GM10266 (cell line): ENCODE data around the gene VEGFD.

Experiments
- DNase-seq: peaks from one replicate; pipeline ENCODE4 v3.0.0; 2012; ENCODE audit errors: extremely low spot score
- TF ChIP-seq, protein P1 (sequence below): IDR thresholded peaks from 2 replicates; pipeline ENCODE4 v1.5.1; 2012; ENCODE audit warnings: mild to moderate bottlenecking, low read depth; ENCODE audit not compliant: control insufficient read depth, insufficient read depth; ENCODE audit errors: missing control alignments

The VEGFD gene, protein sequence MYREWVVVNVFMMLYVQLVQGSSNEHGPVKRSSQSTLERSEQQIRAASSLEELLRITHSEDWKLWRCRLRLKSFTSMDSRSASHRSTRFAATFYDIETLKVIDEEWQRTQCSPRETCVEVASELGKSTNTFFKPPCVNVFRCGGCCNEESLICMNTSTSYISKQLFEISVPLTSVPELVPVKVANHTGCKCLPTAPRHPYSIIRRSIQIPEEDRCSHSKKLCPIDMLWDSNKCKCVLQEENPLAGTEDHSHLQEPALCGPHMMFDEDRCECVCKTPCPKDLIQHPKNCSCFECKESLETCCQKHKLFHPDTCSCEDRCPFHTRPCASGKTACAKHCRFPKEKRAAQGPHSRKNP

DNA sequence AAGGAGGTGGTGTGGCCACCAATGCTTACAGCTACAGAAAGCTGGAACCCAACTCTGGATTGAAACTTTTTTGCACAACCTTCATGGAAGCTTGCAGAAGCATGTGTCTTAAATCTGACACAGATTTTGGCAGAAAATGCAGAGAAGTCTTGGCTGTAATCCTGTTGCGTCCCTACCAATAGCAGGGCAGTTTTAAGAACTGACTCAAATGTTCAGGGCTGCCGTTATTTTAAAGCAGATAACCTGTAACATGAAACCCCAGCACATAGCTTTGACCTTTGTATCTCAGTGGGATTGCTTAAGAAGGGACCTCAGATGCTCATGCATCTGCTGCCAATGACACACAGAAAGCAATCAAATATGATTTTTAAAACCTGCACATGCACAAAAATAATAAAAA lies at the start of gene VEGFD:
Gene VEGFD (minus strand): TSS at position 110 of the 400 bp plus-strand sequence. CDS start 467 bp downstream, outside the sequence.
- TF ChIP-seq, protein P1, sequence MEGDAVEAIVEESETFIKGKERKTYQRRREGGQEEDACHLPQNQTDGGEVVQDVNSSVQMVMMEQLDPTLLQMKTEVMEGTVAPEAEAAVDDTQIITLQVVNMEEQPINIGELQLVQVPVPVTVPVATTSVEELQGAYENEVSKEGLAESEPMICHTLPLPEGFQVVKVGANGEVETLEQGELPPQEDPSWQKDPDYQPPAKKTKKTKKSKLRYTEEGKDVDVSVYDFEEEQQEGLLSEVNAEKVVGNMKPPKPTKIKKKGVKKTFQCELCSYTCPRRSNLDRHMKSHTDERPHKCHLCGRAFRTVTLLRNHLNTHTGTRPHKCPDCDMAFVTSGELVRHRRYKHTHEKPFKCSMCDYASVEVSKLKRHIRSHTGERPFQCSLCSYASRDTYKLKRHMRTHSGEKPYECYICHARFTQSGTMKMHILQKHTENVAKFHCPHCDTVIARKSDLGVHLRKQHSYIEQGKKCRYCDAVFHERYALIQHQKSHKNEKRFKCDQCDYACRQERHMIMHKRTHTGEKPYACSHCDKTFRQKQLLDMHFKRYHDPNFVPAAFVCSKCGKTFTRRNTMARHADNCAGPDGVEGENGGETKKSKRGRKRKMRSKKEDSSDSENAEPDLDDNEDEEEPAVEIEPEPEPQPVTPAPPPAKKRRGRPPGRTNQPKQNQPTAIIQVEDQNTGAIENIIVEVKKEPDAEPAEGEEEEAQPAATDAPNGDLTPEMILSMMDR, result no peak

DNA sequence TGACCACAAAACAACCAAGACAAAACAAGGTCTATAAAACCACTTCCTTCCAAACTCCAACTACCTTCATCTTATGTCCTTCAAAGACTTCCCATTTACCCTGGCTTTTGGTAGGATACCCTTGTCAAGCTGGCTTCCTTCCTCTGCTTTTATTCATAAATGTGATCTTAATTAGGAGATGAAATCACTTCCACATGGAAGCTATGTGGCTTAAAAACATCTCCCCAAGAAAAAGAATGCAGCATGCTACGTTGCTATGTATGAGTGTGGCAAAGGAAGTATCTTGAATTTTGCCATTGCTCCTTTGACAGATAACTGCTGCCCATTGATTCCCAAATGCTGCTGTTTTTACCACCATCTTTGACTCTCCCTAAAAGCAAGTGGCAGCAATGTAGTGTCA lies 46.4 kb upstream of the VEGFD start:
- TF ChIP-seq, protein P1, result no peak
- no peak for DNase-seq

More for the DNA sequence above, at the start of gene VEGFD:
- no peak for DNase-seq

DNA sequence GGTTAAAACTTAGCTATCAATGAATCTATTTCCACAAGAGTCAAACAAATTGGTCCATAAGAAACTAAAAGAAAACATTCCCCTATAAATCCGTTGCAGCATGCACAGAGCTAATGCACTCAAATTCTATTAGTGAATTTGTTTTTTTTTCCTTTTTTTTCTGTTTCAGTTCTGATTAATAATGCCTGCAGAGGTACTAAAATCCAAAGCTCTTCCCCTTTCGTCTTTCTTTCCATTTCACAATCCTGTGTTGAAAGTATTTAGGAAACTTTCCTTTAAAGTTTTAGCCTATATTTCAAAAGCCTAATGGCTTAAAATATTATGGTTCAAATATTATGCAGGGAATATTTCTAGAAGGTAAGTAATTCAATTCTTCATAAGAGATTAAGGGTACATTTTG lies 45.9 kb upstream of the VEGFD start:
- TF ChIP-seq, protein P1, result no peak
- no peak for DNase-seq

DNA sequence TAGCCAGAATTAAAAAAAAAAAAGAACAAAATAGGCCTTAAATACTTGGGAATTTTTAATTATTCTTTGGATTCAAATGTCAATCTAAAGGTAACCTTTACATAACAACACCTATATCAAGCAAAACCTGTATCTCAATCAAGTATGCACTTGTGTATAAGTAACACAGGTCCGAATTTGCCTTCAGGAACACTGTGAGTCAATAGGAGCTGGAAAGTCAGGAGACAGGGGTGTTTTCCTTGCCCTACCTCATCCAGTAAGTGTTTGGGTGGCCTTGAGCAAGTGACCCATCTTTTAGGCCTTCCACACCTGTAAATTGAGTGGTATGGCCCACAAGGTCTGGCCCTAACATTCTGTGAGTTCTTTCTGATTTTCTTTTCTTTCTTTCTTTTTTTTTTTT lies 40.8 kb upstream of the VEGFD start:
- TF ChIP-seq, protein P1, result no peak

DNA sequence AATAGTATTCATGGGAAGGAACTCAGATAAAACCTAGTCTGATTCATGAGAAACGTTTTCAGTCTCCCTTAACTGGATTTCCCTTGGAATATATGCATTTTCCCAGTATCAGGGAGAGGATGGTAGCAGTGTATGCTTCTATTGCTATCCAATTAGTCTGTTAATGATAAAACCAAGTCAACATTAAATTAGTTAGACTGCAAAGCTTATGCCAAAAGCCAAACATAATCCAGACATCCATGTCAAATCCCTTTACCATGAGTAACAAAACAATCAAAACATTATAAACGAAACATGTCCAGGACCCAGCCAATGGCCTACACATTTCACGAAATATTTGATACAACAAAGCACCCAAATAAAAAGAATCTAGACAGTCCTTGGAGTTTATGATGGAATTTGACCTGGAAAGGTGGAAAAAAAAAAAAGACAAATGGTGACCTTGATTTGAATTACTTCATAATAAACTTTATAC lies 34.5 kb upstream of the VEGFD start:
- DNase-seq, result no peak
- TF ChIP-seq, protein P1, result no peak

More for the DNA sequence above, 40.8 kb upstream of the VEGFD start:
- no peak for DNase-seq

DNA sequence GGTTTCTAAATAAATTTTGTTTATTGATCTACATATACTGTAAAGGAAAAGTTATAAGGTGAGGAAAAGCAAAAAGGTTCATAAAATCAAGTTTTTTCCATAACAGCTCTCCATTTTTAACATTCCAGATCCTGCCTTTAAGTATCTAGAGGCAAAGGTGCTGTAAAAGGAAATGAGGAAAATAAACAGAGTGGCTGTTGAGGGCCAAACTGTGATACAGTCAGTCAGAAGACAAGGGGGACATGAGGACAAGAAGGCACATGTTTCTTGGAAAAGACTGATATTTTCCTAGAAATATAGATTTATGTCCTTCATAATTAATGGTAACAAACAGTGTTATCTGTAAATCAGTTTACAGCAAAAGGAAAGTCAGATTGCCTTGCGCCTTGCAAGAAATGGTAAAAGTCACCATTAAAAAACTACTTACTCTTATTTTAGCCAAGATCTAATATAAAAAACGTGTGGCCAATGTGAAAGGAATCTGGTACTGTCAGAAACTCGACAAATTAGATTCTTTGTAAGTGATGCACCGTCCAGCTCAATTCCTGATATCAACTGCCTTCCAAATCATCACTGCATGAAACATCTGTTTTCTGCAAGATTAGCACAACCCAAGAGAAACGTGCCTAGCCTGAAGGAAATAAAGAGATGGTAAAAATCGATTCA lies 34.0 kb upstream of the VEGFD start:
- TF ChIP-seq, protein P1, result no peak
- no peak for DNase-seq
